Mesendoderm (in vitro differentiated cells): ENCODE data around the gene SUPV3L1.

Experiments
- DNase-seq: peaks from one replicate; pipeline ENCODE4 v3.0.0; 2013
- H2AK5ac ChIP-seq: 2 replicates; pipeline ENCODE4 v1.6.1; 2013; ENCODE audit warnings: low read length, inconsistent platforms
- H2BK120ac ChIP-seq: 2 replicates; pipeline ENCODE4 v1.6.1; 2013; ENCODE audit warnings: low read depth, mild to moderate bottlenecking, low read length, moderate library complexity, mixed read lengths
- H2BK15ac ChIP-seq: replicated peaks from 2 replicates; pipeline ENCODE4 v1.6.1; 2013; ENCODE audit warnings: low read depth, mild to moderate bottlenecking, moderate library complexity
- H2BK5ac ChIP-seq: 2 replicates; pipeline ENCODE4 v1.6.1; 2013; ENCODE audit warnings: low read length, inconsistent platforms
- H3K18ac ChIP-seq: 2 replicates; pipeline ENCODE4 v1.6.1; 2013; ENCODE audit warnings: mild to moderate bottlenecking, low read length, mixed read lengths
- H3K23ac ChIP-seq: one replicate; pipeline ENCODE4 v1.6.1; 2013; ENCODE audit warnings: low read length
- H3K27ac ChIP-seq: 2 replicates; pipeline ENCODE4 v1.5.1; 2013; ENCODE audit warnings: low read depth, mild to moderate bottlenecking, inconsistent platforms, low read length, moderate library complexity
- H3K27me3 ChIP-seq: 2 replicates; pipeline ENCODE4 v1.6.1; 2013; ENCODE audit warnings: low read length, control low read depth, mild to moderate bottlenecking, inconsistent platforms; ENCODE audit not compliant: insufficient read depth, poor library complexity
- H3K36me3 ChIP-seq: 2 replicates; pipeline ENCODE4 v1.6.1; 2013; ENCODE audit warnings: low read length, inconsistent platforms; ENCODE audit not compliant: control insufficient read depth, insufficient read depth
- H3K4ac ChIP-seq: one replicate; pipeline ENCODE4 v1.6.1; 2013; ENCODE audit warnings: low read depth, mild to moderate bottlenecking, low read length, moderate library complexity
- H3K4me1 ChIP-seq: 2 replicates; pipeline ENCODE4 v1.6.1; 2013; ENCODE audit warnings: low read depth, low read length, inconsistent platforms; ENCODE audit not compliant: control insufficient read depth
- H3K4me2 ChIP-seq: 2 replicates; pipeline ENCODE4 v1.6.1; 2013; ENCODE audit warnings: low read length
- H3K4me3 ChIP-seq: 2 replicates; pipeline ENCODE4 v1.5.1; 2013; ENCODE audit warnings: mild to moderate bottlenecking, low read length
- H3K56ac ChIP-seq: one replicate; pipeline ENCODE4 v1.6.1; 2013; ENCODE audit warnings: low read length
- H3K79me1 ChIP-seq: 2 replicates; pipeline ENCODE4 v1.6.1; 2013; ENCODE audit warnings: low read length, inconsistent platforms
- H3K79me2 ChIP-seq: 2 replicates; pipeline ENCODE4 v1.6.1; 2013; ENCODE audit warnings: mild to moderate bottlenecking, low read length; ENCODE audit not compliant: control insufficient read depth, insufficient read depth
- H3K9ac ChIP-seq: 2 replicates; pipeline ENCODE4 v1.6.1; 2013; ENCODE audit warnings: low read length, inconsistent platforms
- H4K5ac ChIP-seq: one replicate; pipeline ENCODE4 v1.6.1; 2013; ENCODE audit warnings: low read length
- H4K8ac ChIP-seq: one replicate; pipeline ENCODE4 v1.6.1; 2013; ENCODE audit warnings: low read depth, mild to moderate bottlenecking, control low read depth, low read length, moderate library complexity
- WGBS: extraction: QIAGEN DNeasy Blood & Tissue Kit; methylation state at CpG from one replicate; pipeline ENCODE4 v1.1.7; 2013; ENCODE audit warnings: low lambda C conversion rate, missing lambda C conversion rate; ENCODE audit not compliant: insufficient coverage; ENCODE audit errors: extremely low coverage; 5-methylcytosine and 5-hydroxymethylcytosine counted together

The SUPV3L1 gene

GRCh38 chr10:69142983-69143382 is 37.1 kb upstream of the SUPV3L1 start:
- H3K4me3 ChIP-seq, result no peak overlapping the region
- DNase-seq, result no peak

DNA sequence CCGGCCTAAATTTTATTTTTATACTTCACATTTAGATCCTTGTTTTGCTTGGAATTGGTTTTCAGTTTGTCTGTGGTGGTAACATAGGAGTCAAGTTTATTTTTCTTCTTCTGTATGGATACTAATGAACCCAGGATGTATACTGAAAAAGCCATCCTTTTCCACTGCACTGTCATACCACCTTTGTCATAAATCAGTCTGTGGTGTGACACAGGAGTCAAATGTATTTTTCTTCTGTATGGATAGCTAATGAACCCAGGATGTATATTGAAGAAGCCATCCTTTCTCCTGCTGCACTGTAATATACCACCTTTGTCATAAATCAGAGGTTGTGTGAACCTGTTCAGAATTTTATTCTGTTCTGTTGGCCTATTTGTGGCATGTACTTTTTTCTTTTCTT is 34.7 kb upstream of the SUPV3L1 start:
- Histone ChIP-seq H2BK120ac (no peak overlapping the region), H3K4me2 (no peak overlapping the region), H3K27ac (no peak overlapping the region), H4K5ac (no peak overlapping the region), H3K4me1 (no peaks in the 10 kb centered on the region), H3K23ac (no peak overlapping the region), H2BK5ac (no peak overlapping the region), H3K36me3 (no peaks in the 10 kb centered on the region), H3K56ac (no peak overlapping the region), H3K9ac (no peak overlapping the region), H3K79me1 (peaks cover 3% of the 10 kb centered on the region), H3K27me3 (no peaks in the 10 kb centered on the region), H3K79me2 (no peaks in the 10 kb centered on the region), H2BK15ac (no peak overlapping the region), H3K4me3 (no peak overlapping the region), H2AK5ac (no peak overlapping the region), H3K4ac (no peak overlapping the region), H3K18ac (no peak overlapping the region), H4K8ac (no peak overlapping the region)
- no CpG with 5 or more reads among the region's 1 CpG for WGBS
- no peak for DNase-seq

More at GRCh38 chr10:69142983-69143382, 37.1 kb upstream of the SUPV3L1 start:
- H3K27me3 ChIP-seq, result no peaks in the 10 kb centered on the region
- no peak overlapping the region for H3K56ac ChIP-seq
- H3K4me2 ChIP-seq, result no peak overlapping the region
- H3K4me1 ChIP-seq, result no peaks in the 10 kb centered on the region
- no peaks in the 10 kb centered on the region for H3K79me2 ChIP-seq
- no peaks in the 10 kb centered on the region for H3K36me3 ChIP-seq
- no peak overlapping the region for H3K23ac ChIP-seq
- no peak overlapping the region for H3K27ac ChIP-seq
- H2BK120ac ChIP-seq, result no peak overlapping the region
- H3K18ac ChIP-seq, result no peak overlapping the region
- no peak overlapping the region for H2AK5ac ChIP-seq
- no peak overlapping the region for H2BK15ac ChIP-seq
- no peak overlapping the region for H4K8ac ChIP-seq
- WGBS, result no CpG with 5 or more reads among the region's 3 CpGs
- no peak overlapping the region for H2BK5ac ChIP-seq
- H3K9ac ChIP-seq, result no peak overlapping the region
- peaks cover 2% of the 10 kb centered on the region for H3K79me1 ChIP-seq
- H3K4ac ChIP-seq, result no peak overlapping the region
- H4K5ac ChIP-seq, result no peak overlapping the region

- H3K4me3 ChIP-seq, result no peak overlapping the region
- DNase-seq, result no peak
- no peak overlapping the region for H3K23ac ChIP-seq
- H3K4me1 ChIP-seq, result no peaks in the 10 kb centered on the region
- H3K9ac ChIP-seq, result no peak overlapping the region
- H3K79me2 ChIP-seq, result no peaks in the 10 kb centered on the region
- H2BK15ac ChIP-seq, result no peak overlapping the region
- no peak overlapping the region for H3K56ac ChIP-seq
- H3K27me3 ChIP-seq, result no peaks in the 10 kb centered on the region
- H2AK5ac ChIP-seq, result no peak overlapping the region
- H2BK120ac ChIP-seq, result no peak overlapping the region
- H3K4ac ChIP-seq, result no peak overlapping the region
- peaks cover 3% of the 10 kb centered on the region for H3K79me1 ChIP-seq
- H3K27ac ChIP-seq, result no peak overlapping the region
- H4K5ac ChIP-seq, result no peak overlapping the region
- H3K18ac ChIP-seq, result no peak overlapping the region
- no peak overlapping the region for H4K8ac ChIP-seq
- H3K4me2 ChIP-seq, result no peak overlapping the region
- no peaks in the 10 kb centered on the region for H3K36me3 ChIP-seq
- no peak overlapping the region for H2BK5ac ChIP-seq
- WGBS, result no CpG with 5 or more reads among the region's 8 CpGs
These were observed 34.2 kb upstream of the SUPV3L1 start for GRCh38 chr10:69145864-69146263.

- no peak overlapping the region for H3K4ac ChIP-seq
- no peak overlapping the region for H3K4me2 ChIP-seq
- H3K18ac ChIP-seq, result no peak overlapping the region
- no peak overlapping the region for H2BK15ac ChIP-seq
- H2BK5ac ChIP-seq, result no peak overlapping the region
- no peak for DNase-seq
- no peak overlapping the region for H3K9ac ChIP-seq
- no peaks in the 10 kb centered on the region for H3K36me3 ChIP-seq
- no peak overlapping the region for H4K8ac ChIP-seq
- no peaks in the 10 kb centered on the region for H3K79me2 ChIP-seq
- H3K27me3 ChIP-seq, result no peaks in the 10 kb centered on the region
- no peak overlapping the region for H2BK120ac ChIP-seq
- H3K4me1 ChIP-seq, result no peaks in the 10 kb centered on the region
- H4K5ac ChIP-seq, result no peak overlapping the region
- H2AK5ac ChIP-seq, result no peak overlapping the region
- H3K56ac ChIP-seq, result no peak overlapping the region
- H3K4me3 ChIP-seq, result no peak overlapping the region
- no CpG with 5 or more reads among the region's 2 CpGs for WGBS
- peaks cover 3% of the 10 kb centered on the region for H3K79me1 ChIP-seq
- H3K23ac ChIP-seq, result no peak overlapping the region
- H3K27ac ChIP-seq, result no peak overlapping the region
These were observed 33.3 kb upstream of the SUPV3L1 start for GRCh38 chr10:69146759-69147158.

DNA sequence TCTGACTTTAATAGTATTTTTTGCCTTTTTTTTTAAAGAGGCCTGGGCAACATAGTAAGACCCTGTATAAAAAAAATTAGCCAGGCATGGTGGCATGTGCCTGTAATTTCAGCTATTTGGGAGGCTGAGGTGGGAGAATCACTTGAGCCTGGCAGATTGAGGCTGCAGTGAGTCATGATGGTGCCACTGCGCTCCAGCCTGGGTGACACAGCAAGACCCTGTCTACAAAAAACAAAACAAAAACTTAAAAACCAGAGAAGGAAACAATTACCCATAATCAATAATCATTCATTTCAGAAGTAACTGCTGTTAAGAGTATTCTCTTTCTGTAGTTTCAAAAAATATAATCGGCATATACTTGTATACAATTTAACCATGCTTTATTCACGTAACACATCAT is 28.1 kb upstream of the SUPV3L1 start:
- Histone ChIP-seq H3K4ac (no peak overlapping the region), H3K27me3 (no peaks in the 10 kb centered on the region), H2BK5ac (no peak overlapping the region), H3K4me1 (no peaks in the 10 kb centered on the region), H3K79me2 (no peaks in the 10 kb centered on the region), H3K36me3 (no peaks in the 10 kb centered on the region), H3K4me3 (no peak overlapping the region), H2BK15ac (no peak overlapping the region), H3K4me2 (no peak overlapping the region), H3K18ac (no peak overlapping the region), H3K56ac (no peak overlapping the region), H2AK5ac (no peak overlapping the region), H3K23ac (no peak overlapping the region), H2BK120ac (no peak overlapping the region), H4K5ac (no peak overlapping the region), H3K27ac (no peak overlapping the region), H3K9ac (no peak overlapping the region), H3K79me1 (peaks cover 1% of the 10 kb centered on the region), H4K8ac (no peak overlapping the region)
- peak; percentile 10 for DNase-seq
- 100% methylated on average over 2 of the region's 3 CpGs for WGBS

- WGBS, result no CpG with 5 or more reads among the region's 6 CpGs
These were observed 26.8 kb upstream of the SUPV3L1 start for GRCh38 chr10:69153227-69153626.

More at GRCh38 chr10:69153227-69153626, 26.8 kb upstream of the SUPV3L1 start:
- Histone ChIP-seq H3K36me3 (no peaks in the 10 kb centered on the region), H2AK5ac (no peak overlapping the region), H2BK120ac (no peak overlapping the region), H3K79me1 (peaks cover 1% of the 10 kb centered on the region), H3K4me1 (no peaks in the 10 kb centered on the region), H3K23ac (no peak overlapping the region), H4K8ac (no peak overlapping the region), H4K5ac (no peak overlapping the region), H3K4me3 (no peak overlapping the region), H3K56ac (no peak overlapping the region), H3K18ac (no peak overlapping the region), H3K27me3 (no peaks in the 10 kb centered on the region), H2BK15ac (no peak overlapping the region), H3K9ac (no peak overlapping the region), H3K4ac (no peak overlapping the region), H2BK5ac (no peak overlapping the region), H3K79me2 (no peaks in the 10 kb centered on the region), H3K4me2 (no peak overlapping the region), H3K27ac (no peak overlapping the region)
- no peak for DNase-seq
